ENCODE results near the gene TSC22D1. TPM values are rescaled to one million over a fixed set of nuclear protein-coding genes. Genes with fewer than 3 reads are reported as not detected.

The TSC22D1 gene
- total RNA-seq (100 to 1,000 TPM; 121 to 203 (median 169) TPM), polyA plus RNA-seq (100 to 1,000 TPM in 1 of 3 donors, 10 to 100 TPM in 2; 34.5 to 102 (median 99.9) TPM)
- long read RNA-seq, donor 1, full-length matches to known transcripts = 222 of 236 reads
- long read RNA-seq, donor 1, partial matches to known transcripts = 0 of 236 reads
- long read RNA-seq, donor 1, other reads (novel, unspliced or antisense) = 14 of 236 reads
- long read RNA-seq, donor 2, full-length matches to known transcripts = 323 of 411 reads
- long read RNA-seq, donor 2, partial matches to known transcripts = 4 of 411 reads
- long read RNA-seq, donor 2, other reads (novel, unspliced or antisense) = 84 of 411 reads

- Histone ChIP-seq H3K27me3 (ENCODE audit: insufficient read depth in 3 of 3, low read length in 2 of 3) (no peaks in the 10 kb centered on the region), H3K9me3 (no peaks in the 10 kb centered on the region), H3K36me3 (ENCODE audit: insufficient read depth in 1 of 2, low read depth in 1 of 2) (no peaks in the 10 kb centered on the region), H3K4me1 (peaks cover 23% of the 10 kb centered on the region), H3K4me3 (peak within 1 kb of the TSS; percentile 90), H3K27ac (peak within 1 kb of the TSS; percentile 94)
- intact Hi-C loops (cut with DNase I) = loop anchor here (2.0 to 10.0 kb wide), 8 partner anchors 81 to 395 kb away; no protein-coding TSS in a partner anchor
- WGBS, 3 donors = 0 to 1% (median 1%) methylated on average over 46 to 51 of the region's 51 CpGs
- DNase-seq = peak; percentile 32 to 67
- TF ChIP-seq CTCF (IDR thresholded peaks at IDR 0.05) = no peak
- ATAC-seq = no peak
Measured at GRCh38 chr13:44575741-44576350, at the start of gene TSC22D1. Gene TSC22D1, minus strand, starts transcription at chr13:44576330. Its CDS starts 256 bp downstream, at chr13:44576074.

GRCh38 chr13:44622708-44623107, 46.6 kb upstream of the TSC22D1 start:
- no peak for TF ChIP-seq CTCF (IDR thresholded peaks at IDR 0.05)
- Histone ChIP-seq H3K27ac (no peak overlapping the region), H3K27me3 (ENCODE audit: insufficient read depth in 3 of 3, low read length in 2 of 3) (no peaks in the 10 kb centered on the region), H3K36me3 (ENCODE audit: insufficient read depth in 1 of 2, low read depth in 1 of 2) (no peaks in the 10 kb centered on the region), H3K9me3 (no peaks in the 10 kb centered on the region), H3K4me1 (no peaks in the 10 kb centered on the region), H3K4me3 (no peak overlapping the region)
- DNase-seq (no peak), ATAC-seq (no peak)
- intact Hi-C loops (cut with DNase I) = no loop called here
- WGBS, 3 donors = 59 to 68% (median 63%) methylated on average over 1 of the region's 1 CpG

- no peaks in the 10 kb centered on the region for H3K4me1 ChIP-seq
- H3K27me3 ChIP-seq (ENCODE audit: insufficient read depth in 3 of 3, low read length in 2 of 3) = no peaks in the 10 kb centered on the region
- no peaks in the 10 kb centered on the region for H3K36me3 ChIP-seq (ENCODE audit: insufficient read depth in 1 of 2, low read depth in 1 of 2)
- no peak for TF ChIP-seq CTCF (IDR thresholded peaks at IDR 0.05)
- no peak overlapping the region for H3K27ac ChIP-seq
- H3K9me3 ChIP-seq = no peaks in the 10 kb centered on the region
- intact Hi-C loops (cut with DNase I) = no loop called here
- ATAC-seq = no peak
- 31 to 41% (median 32%) methylated on average over 1 of the region's 1 CpG for WGBS, 3 donors
- H3K4me3 ChIP-seq = no peak overlapping the region
- no peak for DNase-seq
Measured at GRCh38 chr13:44622261-44622660, 46.1 kb upstream of the TSC22D1 start.

- H3K4me1 ChIP-seq = no peaks in the 10 kb centered on the region
- intact Hi-C loops (cut with DNase I) = no loop called here
- H3K4me3 ChIP-seq = no peak overlapping the region
- DNase-seq (no peak), ATAC-seq (no peak)
- H3K9me3 ChIP-seq = no peaks in the 10 kb centered on the region
- H3K27me3 ChIP-seq (ENCODE audit: insufficient read depth in 3 of 3, low read length in 2 of 3) = no peaks in the 10 kb centered on the region
- no peaks in the 10 kb centered on the region for H3K36me3 ChIP-seq (ENCODE audit: insufficient read depth in 1 of 2, low read depth in 1 of 2)
- no peak overlapping the region for H3K27ac ChIP-seq
- TF ChIP-seq CTCF (IDR thresholded peaks at IDR 0.05) = no peak
Measured at GRCh38 chr13:44620057-44620456, 43.9 kb upstream of the TSC22D1 start.

Data from psoas muscle (tissue), 8 donors.